Natural killer cell (primary cell): ENCODE measurements around the gene ACOX3. TPM values are rescaled to one million over a fixed set of nuclear protein-coding genes. Genes with fewer than 3 reads are reported as not detected.

Source experiments
- ATAC-seq, 3 donors: fragments of 150-1000 bp in 2 of 3; fragments of 200-7000 bp in 1 of 3; cut with Tn5 transposase; 1 replicate in 1 of 3; 2 replicates in 2 of 3; pipeline ENCODE4 v1.10.0; 2021; ENCODE audit warnings: mild to moderate bottlenecking in 2 of 3, moderate library complexity in 2 of 3
- DNase-seq, 2 donors: peaks; one replicate each; pipeline versions ENCODE4 v3.0.0 to v3.0.0-alpha.2; 2013 to 2021; ENCODE audit warnings: mixed read lengths in 1 of 2
- H3K27ac ChIP-seq: one replicate; pipeline ENCODE4 v1.5.1; 2013; ENCODE audit warnings: mild to moderate bottlenecking, low read length
- H3K27me3 ChIP-seq: one replicate; pipeline ENCODE4 v1.6.1; 2013; ENCODE audit warnings: low read length; ENCODE audit not compliant: control insufficient read depth, insufficient read depth
- H3K36me3 ChIP-seq: one replicate; pipeline ENCODE4 v1.6.1; 2013; ENCODE audit warnings: low read length; ENCODE audit not compliant: control insufficient read depth, insufficient read depth
- H3K4me1 ChIP-seq: one replicate; pipeline ENCODE4 v1.6.1; 2013; ENCODE audit warnings: low read length; ENCODE audit not compliant: control insufficient read depth, insufficient read depth
- H3K4me3 ChIP-seq: one replicate; pipeline ENCODE4 v1.5.1; 2013; ENCODE audit warnings: low read length
- H3K9me3 ChIP-seq: one replicate; pipeline ENCODE4 v1.6.1; 2013; ENCODE audit warnings: low read length; ENCODE audit not compliant: control insufficient read depth, insufficient read depth
- H3K27ac Mint-ChIP-seq, 2 donors: one replicate each; pipeline ENCODE4 v1.8.0; 2022; ENCODE audit warnings: mild to moderate bottlenecking in 2 of 2, mixed read lengths in 2 of 2, moderate library complexity in 1 of 2
- H3K27me3 Mint-ChIP-seq, 2 donors: one replicate each; pipeline ENCODE4 v1.8.0; 2022; ENCODE audit warnings: low read depth in 2 of 2, mixed read lengths in 2 of 2
- H3K36me3 Mint-ChIP-seq: one replicate; pipeline ENCODE4 v1.8.0; 2022; ENCODE audit warnings: mixed read lengths
- H3K4me1 Mint-ChIP-seq, 2 donors: one replicate each; pipeline ENCODE4 v1.8.0; 2022; ENCODE audit warnings: mixed read lengths in 2 of 2
- H3K4me3 Mint-ChIP-seq: one replicate; pipeline ENCODE4 v1.8.0; 2022; ENCODE audit warnings: mild to moderate bottlenecking, moderate library complexity, mixed read lengths
- H3K9me3 Mint-ChIP-seq, 2 donors: one replicate each; pipeline ENCODE4 v1.8.0; 2022; ENCODE audit warnings: mixed read lengths in 2 of 2
- CTCF ChIP-seq: fragments of 200-600 bp; IDR thresholded peaks from one replicate; pipeline ENCODE4 v1.8.0; 2022; ENCODE audit warnings: antibody characterized with exemption
- WGBS: methylation state at CpG from one replicate; pipeline ENCODE4 v1.1.7; 2013; ENCODE audit warnings: missing lambda C conversion rate; ENCODE audit not compliant: insufficient coverage; 5-methylcytosine and 5-hydroxymethylcytosine counted together
- intact Hi-C: fragments of 100-400 bp; cut with micrococcal nuclease; formaldehyde crosslinking; loops from one replicate; pipeline ENCODE4 v1.14.2; 2022
- total RNA-seq, 4 donors: library from RNA; stranded (reverse); fragments of 120-200 nt in 1 of 4; gene quantifications; one replicate each; pipeline versions ENCODE4 v1.2.3 to v1.2.4, GENCODE V29; 2013 to 2022

The ACOX3 gene
- total RNA-seq, 3 donors from 2014 or later (not counting 1 experiment from before 2014, with no cell fraction given): 12.4 to 18.3 (median 15.4) TPM

GRCh38 chr4:8317474-8317873 is 123.0 kb downstream of the ACOX3 start:
- no peak for ATAC-seq
- intact Hi-C loops: no loop called here
- Histone ChIP-seq H3K27ac (no peak overlapping the region), H3K27me3 (no peaks in the 10 kb centered on the region), H3K4me3 (no peak overlapping the region), H3K4me1 (no peaks in the 10 kb centered on the region), H3K9me3 (no peaks in the 10 kb centered on the region), H3K36me3 (no peaks in the 10 kb centered on the region)
- Mint-ChIP-seq H3K36me3 (no peaks in the 10 kb centered on the region), H3K4me1 (no peaks in the 10 kb centered on the region), H3K27ac (no peak overlapping the region), H3K27me3 (peaks cover 0 to 18% of the 10 kb centered on the region in 2 donors), H3K9me3 (no peaks in the 10 kb centered on the region), H3K4me3 (no peak overlapping the region)
- 86% methylated on average over 6 of the region's 6 CpGs for WGBS
- no peak for TF ChIP-seq CTCF
- no peak for DNase-seq

GRCh38 chr4:8316911-8317351 is 123.6 kb downstream of the ACOX3 start:
- no peak overlapping the region for H3K4me3 ChIP-seq
- Mint-ChIP-seq H3K27me3 (peaks cover 0 to 18% of the 10 kb centered on the region in 2 donors), H3K4me1 (no peaks in the 10 kb centered on the region), H3K9me3 (no peaks in the 10 kb centered on the region), H3K36me3 (no peaks in the 10 kb centered on the region), H3K4me3 (no peak overlapping the region), H3K27ac (no peak overlapping the region)
- H3K9me3 ChIP-seq: no peaks in the 10 kb centered on the region
- no peaks in the 10 kb centered on the region for H3K36me3 ChIP-seq
- WGBS: 87% methylated on average over 15 of the region's 15 CpGs
- H3K27ac ChIP-seq: no peak overlapping the region
- ATAC-seq (no peak), DNase-seq (peak in 1 of 2 donors; percentile 3)
- intact Hi-C loops: no loop called here
- H3K4me1 ChIP-seq: no peaks in the 10 kb centered on the region
- H3K27me3 ChIP-seq: no peaks in the 10 kb centered on the region
- TF ChIP-seq CTCF: no peak

Other genes with a start within 250 kb of the ACOX3 start
- 10 to 100 TPM; 50.1 to 61.7 (median 54.9) TPM for gene SH3TC1, start 241.4 kb downstream of the ACOX3 start, total RNA-seq
- not detected for gene HTRA3, start 171.0 kb downstream of the ACOX3 start, total RNA-seq
- 10 to 100 TPM; 24.4 to 37.5 (median 34.3) TPM for gene TRMT44, start 54 bp upstream of the ACOX3 start, total RNA-seq
- not detected for gene GPR78, start 139.7 kb upstream of the ACOX3 start, total RNA-seq
- gene CPZ, start 152.0 kb upstream of the ACOX3 start, total RNA-seq: not detected